IMR-90 (cell line): ENCODE data around the gene STOM.

Experiments
- CEBPB ChIP-seq: IDR thresholded peaks from 2 replicates; pipeline ENCODE4 v1.6.1; 2012; ENCODE audit warnings: low read depth, low read length, improper control_type of control experiment
- CTCF ChIP-seq: conservative IDR thresholded peaks from 2 replicates; pipeline ENCODE4 v1.5.1; 2012; ENCODE audit warnings: mild to moderate bottlenecking, low read depth, low read length, improper control_type of control experiment
- FOS ChIP-seq: fragments of 150-350 bp; IDR thresholded peaks from 2 replicates; pipeline ENCODE4 v1.6.1; 2016; ENCODE audit warnings: low read depth, low read length
- MXI1 ChIP-seq: IDR thresholded peaks from 2 replicates; pipeline ENCODE4 v1.6.1; 2012; ENCODE audit warnings: low read depth, mild to moderate bottlenecking, low read length, moderate library complexity, borderline replicate concordance
- POLR2A ChIP-seq: IDR thresholded peaks from 2 replicates; pipeline ENCODE4 v1.6.1; 2012; ENCODE audit warnings: mild to moderate bottlenecking, low read depth, low read length
- RAD21 ChIP-seq: IDR thresholded peaks from 2 replicates; pipeline ENCODE4 v1.6.1; 2012; ENCODE audit warnings: low read length, improper control_type of control experiment
- RCOR1 ChIP-seq: IDR thresholded peaks from 2 replicates; pipeline ENCODE4 v1.6.1; 2012; ENCODE audit warnings: mild to moderate bottlenecking, low read length, improper control_type of control experiment; ENCODE audit not compliant: insufficient replicate concordance
- SMC3 ChIP-seq: fragments of 150-350 bp; IDR thresholded peaks from 2 replicates; pipeline ENCODE4 v1.6.1; 2016; ENCODE audit warnings: low read depth, mild to moderate bottlenecking, antibody characterized with exemption, low read length, moderate library complexity

DNA sequence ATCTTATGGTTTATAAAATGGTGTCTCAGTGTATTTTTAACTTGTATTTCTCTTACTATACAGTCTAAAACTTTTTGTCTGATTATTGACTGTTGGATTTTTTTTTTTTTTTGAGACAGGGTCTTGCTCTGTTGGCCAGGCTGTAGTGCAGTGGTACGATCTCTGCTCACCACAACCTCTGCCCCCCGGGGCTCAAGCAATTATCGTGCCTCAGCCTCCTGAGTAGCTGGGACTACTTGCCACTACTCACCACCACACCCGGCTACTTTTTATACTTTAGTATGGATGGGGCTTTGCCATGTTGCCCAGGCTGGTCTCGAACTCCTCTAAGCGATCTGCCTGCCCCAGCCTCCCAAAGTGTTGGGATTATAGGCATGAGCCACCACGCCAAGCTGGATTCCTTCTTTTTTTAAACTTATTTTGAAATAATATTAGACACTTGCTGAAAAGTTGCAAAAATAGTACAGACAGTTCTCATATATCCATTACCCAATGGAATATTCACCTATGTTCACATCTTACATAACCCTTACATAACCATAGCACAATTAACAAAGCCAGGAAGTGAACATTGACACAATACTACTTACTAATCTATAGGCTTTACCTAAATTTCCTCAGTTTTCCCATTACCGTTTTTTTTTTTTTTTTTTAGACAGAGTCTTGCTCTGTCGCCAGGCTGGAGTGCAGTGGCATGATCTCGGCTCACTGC, 47.2 kb downstream of the STOM start:
- no peak for TF ChIP-seq RCOR1
- no peak for TF ChIP-seq MXI1
- no peak for TF ChIP-seq POLR2A
- TF ChIP-seq RAD21, result no peak
- no peak for TF ChIP-seq CTCF
- no peak for TF ChIP-seq FOS
- TF ChIP-seq CEBPB, result no peak
- TF ChIP-seq SMC3, result no peak
